Measurements from ENCODE around the gene SMTNL1.
A peak's percentile ranks its signal among the peaks of the same experiment; 100 is the strongest.
"Not testable (repeated sequence)": the region's sequence is repeated elsewhere in the genome, so short reads cannot be mapped to it uniquely, and the experiment has no call there.

Gene SMTNL1

GRCh38 chr11:57511741-57512430, 25.5 kb upstream of the SMTNL1 start:
- no peak for DNase-seq

GRCh38 chr11:57512646-57513451, 24.5 kb upstream of the SMTNL1 start:
- no peak for DNase-seq

DNA sequence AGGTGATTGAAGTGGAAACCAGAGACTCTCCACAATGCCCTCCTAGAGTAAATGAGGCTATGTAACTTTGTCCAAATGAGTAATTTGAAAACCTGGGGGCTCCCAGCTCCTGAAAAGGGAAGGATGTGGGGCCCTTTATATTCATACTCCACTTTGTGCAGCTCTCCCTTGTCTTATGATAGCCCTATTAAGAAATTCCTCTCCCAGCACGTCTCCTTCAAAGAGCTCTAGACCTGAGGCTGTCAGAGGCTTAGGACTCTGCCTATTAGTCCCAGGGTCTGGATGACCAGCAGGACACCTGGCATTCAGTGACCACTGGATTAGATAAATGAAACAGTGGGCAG, 24.0 kb upstream of the SMTNL1 start:
- no peak for DNase-seq

- peak; percentile 4 for DNase-seq
These were observed 23.4 kb upstream of the SMTNL1 start for GRCh38 chr11:57513911-57514537.

- DNase-seq: peak; percentile 22
These were observed 22.7 kb upstream of the SMTNL1 start for GRCh38 chr11:57514538-57515331.

DNA sequence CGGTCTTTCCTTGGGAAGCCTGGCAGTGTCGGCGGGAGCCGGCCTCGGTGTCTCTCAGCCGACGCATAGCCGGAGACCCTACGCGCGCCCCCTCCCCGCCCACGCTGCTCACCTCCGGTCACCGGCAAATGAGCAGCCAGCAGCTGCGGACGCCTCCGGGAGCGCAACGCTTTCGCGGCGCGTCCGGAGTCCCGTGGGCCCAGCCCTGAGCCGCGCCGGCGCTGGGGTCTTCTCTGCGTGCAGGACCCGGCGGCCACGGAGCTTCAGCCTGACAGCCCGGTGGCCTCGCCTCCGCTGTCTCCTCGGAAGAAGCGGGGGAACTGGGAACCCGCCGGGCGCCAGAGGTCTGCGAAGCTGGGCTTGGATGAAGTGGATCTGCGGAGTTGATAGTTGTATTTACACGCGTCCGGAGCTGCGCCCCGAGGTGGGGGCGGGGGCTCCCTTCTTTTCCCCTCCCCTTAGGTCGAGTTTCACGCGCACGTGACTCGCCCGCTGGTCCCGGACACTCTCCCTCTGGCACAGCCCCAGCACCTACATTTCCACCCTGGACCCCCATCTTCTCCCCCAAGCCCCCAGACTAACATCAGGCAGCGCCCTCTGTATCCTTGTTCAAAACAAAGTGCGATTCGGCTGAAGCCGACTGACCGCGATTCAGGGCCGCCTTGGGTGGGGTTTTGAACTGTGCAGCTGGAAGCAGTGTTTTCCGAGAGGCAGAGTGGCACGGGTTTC, 21.9 kb upstream of the SMTNL1 start, which contains the start of gene SLC43A1:
SLC43A1 (minus strand) TSS at position 371 of the 729 bp plus-strand sequence. CDS start 1,591 bp downstream, outside the sequence.
- peak; percentile 2 for DNase-seq

- DNase-seq: no peak
These were observed 21.3 kb upstream of the SMTNL1 start for GRCh38 chr11:57516061-57516443.

- DNase-seq: no peak
These were observed 16.3 kb upstream of the SMTNL1 start for GRCh38 chr11:57521116-57521515.

DNA sequence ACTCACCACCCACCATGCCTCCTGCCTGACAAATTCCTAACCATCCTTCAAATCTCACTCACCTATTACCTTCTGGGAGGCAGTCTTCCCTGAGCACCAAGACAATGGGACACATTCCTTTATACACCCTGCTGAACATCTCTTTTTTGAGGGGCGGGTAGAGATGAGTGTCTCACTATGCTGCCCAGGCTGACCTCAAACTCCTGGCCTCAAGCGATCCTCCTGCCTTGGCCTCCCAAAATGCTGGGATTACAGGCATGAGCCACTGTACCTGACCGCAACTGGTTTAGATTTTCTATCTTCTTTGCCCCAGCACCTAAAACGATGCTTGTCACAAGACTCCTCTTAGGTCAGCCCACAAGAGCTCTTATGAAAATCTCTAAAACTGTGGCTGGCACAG, 14.0 kb upstream of the SMTNL1 start:
- DNase-seq: no peak

DNA sequence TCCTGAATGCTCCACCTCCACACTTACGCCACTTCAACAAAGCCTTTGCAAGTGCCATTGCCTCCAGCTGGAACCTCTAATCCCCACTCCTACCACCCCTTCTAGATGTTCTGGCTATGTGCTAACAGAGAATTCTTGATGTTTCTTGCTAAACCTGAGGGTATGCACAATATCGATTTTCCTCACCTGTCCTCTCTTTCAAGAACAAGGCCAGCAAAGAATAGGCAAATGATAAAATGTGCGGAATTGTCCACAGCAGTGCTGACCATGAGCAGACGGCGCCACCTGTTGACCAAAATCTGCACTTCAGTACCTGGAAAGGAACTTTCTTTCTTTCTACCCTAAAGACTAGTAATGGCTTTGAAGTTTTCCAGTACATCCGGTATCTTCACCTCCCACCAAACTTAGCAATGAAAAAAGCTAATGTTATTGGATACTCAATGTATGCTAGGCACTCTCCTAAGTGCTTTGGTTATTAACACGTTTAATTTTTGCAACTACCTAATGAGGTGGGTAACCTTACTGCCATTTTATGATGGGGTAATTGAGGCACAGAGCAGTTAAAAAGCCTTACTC, 10.3 kb upstream of the SMTNL1 start:
- DNase-seq: peak; percentile 62

- DNase-seq: no peak
These were observed 8.4 kb upstream of the SMTNL1 start for GRCh38 chr11:57529012-57529411.

GRCh38 chr11:57530215-57530595, 7.2 kb upstream of the SMTNL1 start:
- DNase-seq: no peak

GRCh38 chr11:57530596-57531507, 6.5 kb upstream of the SMTNL1 start, which contains the start of gene TIMM10:
TSS of gene TIMM10 (minus strand) at chr11:57530754. CDS start at chr11:57530189, 565 bp downstream.
- DNase-seq: peak; percentile 91

GRCh38 chr11:57534449-57534848, 2.9 kb upstream of the SMTNL1 start:
- not testable (repeated sequence) for DNase-seq

DNA sequence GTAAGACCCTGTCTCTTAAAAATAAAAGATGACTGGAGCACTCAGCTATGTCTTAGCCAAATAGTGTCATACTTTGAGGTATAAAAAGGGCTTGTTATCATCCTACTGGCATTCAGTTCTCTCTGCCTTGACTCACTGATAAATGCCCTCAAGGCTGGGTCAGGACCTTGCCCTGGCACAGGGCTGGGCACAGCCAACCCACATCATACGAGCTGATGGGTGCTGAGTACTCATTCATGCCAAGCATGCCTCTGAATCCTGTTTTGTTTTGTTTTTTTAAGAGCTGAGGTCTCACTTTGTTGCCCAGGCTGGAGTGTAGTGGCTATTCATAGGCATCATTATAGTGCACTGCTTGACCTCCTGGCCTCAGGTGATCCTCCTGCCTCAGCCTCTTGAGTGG, 1.9 kb downstream of the SMTNL1 start:
- DNase-seq: no peak

- DNase-seq: no peak
These were observed 3.8 kb downstream of the SMTNL1 start for GRCh38 chr11:57541169-57541568.

DNA sequence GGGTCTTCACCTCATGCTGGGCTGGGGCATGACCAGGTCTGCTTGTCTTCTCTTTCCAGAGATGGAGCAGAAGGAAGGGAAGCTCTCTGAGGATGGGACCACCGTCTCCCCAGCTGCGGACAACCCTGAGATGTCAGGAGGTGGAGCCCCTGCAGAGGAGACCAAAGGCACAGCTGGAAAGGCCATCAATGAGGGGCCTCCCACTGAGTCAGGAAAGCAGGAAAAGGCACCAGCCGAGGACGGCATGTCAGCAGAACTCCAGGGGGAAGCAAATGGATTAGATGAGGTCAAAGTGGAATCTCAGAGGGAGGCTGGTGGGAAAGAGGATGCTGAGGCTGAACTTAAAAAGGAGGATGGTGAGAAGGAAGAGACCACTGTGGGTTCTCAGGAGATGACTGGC, 5.2 kb downstream of the SMTNL1 start:
- no peak for DNase-seq

DNA sequence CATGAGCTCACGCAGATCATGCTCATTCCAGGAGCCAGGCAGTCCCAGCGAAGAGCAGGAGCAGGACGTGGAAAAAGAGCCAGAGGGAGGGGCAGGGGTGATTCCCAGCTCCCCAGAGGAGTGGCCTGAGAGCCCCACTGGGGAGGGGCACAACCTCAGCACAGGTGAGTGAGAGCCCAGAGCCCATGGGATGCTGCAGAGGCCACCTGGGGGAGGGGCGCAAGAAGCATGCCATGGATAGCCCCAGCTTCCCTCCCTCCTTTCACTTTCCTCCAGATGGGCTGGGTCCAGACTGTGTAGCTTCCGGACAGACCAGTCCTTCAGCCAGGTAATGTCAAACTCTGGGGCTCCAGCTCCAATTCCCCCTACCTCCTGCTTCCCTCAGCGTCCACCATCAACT, 6.2 kb downstream of the SMTNL1 start:
- DNase-seq: no peak

GRCh38 chr11:57544566-57544965, 7.2 kb downstream of the SMTNL1 start:
- DNase-seq: no peak

DNA sequence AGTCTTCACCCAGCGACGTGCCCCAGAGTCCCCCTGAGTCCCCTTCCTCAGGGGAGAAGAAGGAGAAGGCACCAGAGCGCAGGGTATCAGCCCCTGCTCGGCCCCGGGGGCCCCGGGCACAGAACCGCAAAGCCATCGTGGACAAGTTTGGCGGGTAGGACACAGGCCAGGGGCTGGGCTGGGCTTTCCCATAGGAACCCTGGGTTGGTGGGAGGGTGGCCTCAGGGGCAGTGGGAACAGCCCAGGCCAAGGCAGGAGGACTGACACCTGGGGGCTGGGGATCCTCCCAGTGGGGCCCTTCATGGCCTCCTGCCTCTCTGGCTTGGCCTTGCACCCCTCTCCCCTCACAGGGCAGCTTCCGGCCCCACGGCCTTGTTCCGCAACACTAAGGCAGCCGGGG, 8.5 kb downstream of the SMTNL1 start:
- DNase-seq: no peak

- DNase-seq: no peak
These were observed 9.1 kb downstream of the SMTNL1 start for GRCh38 chr11:57546451-57546850.
